ENCODE data around the gene HOXB5. TPM values are rescaled to one million over a fixed set of nuclear protein-coding genes. Genes with fewer than 3 reads are reported as not detected.

Gene HOXB5
- total RNA-seq, 1 experiment from 2014 or later, result 19.8 TPM

- no peak for TF ChIP-seq ELF1 (IDR thresholded peaks at IDR 0.05; ENCODE audit: borderline replicate concordance, low read depth)
- no peak for TF ChIP-seq ZNF274 (IDR thresholded peaks at IDR 0.05; ENCODE audit: low read depth, low read length)
- no peak for TF ChIP-seq EGR1 (IDR thresholded peaks at IDR 0.05; ENCODE audit: low read depth)
- no peak for ATAC-seq
- Histone ChIP-seq H3K27ac (ENCODE audit: low read depth, low read length) (no peak overlapping the region), H3K4me1 (ENCODE audit: control insufficient read depth in 1 of 2, insufficient read depth in 2 of 2, low read length in 2 of 2) (peaks cover 8 to 19% of the 10 kb centered on the region in 2 experiments; a peak in 3 of 4 replicates), H3K36me3 (ENCODE audit: control insufficient read depth in 1 of 2, insufficient read depth in 2 of 2, low read length in 2 of 2) (peaks cover 14 to 30% of the 10 kb centered on the region in 2 experiments; a peak in 3 of 4 replicates), H3K9me2 (ENCODE audit: insufficient read depth) (no peaks in the 10 kb centered on the region), H3K27me3 (ENCODE audit: insufficient read depth, low read length) (no peaks in the 10 kb centered on the region), H3K79me2 (ENCODE audit: insufficient read depth, low read length) (peaks cover 72% of the 10 kb centered on the region), H3K4me3 (replicated peaks in 1 of 2; ENCODE audit: low read depth in 1 of 2, low read length in 2 of 2) (no peak overlapping the region), H3K9me3 (ENCODE audit: control insufficient read depth in 1 of 2, insufficient read depth in 1 of 2, low read depth in 1 of 2, low read length in 2 of 2) (no peaks in the 10 kb centered on the region), H3K4me2 (ENCODE audit: low read length) (no peak overlapping the region), H3K9ac (ENCODE audit: low read length) (no peak overlapping the region), H4K20me1 (ENCODE audit: insufficient read depth) (no peaks in the 10 kb centered on the region), H2AFZ (ENCODE audit: low read depth, low read length, poor library complexity, severe bottlenecking) (no peak overlapping the region)
- intact Hi-C loops (cut with micrococcal nuclease), result no loop called here
- ChIA-PET RAD21 (ENCODE audit: low non-redundant PET in 1 of 2, low total read pairs in 2 of 2, uncharacterized antibody in 2 of 2, unreplicated experiment in 2 of 2) (no interaction called here), POLR2A (interaction anchor here (1.3 kb wide), 1 partner anchor 11 kb away, joined by 5 read pairs; the partner anchor contains the start of gene HOXB9), CTCF (interaction anchor here (0.8 to 2.4 kb wide), 8 partner anchors 12 to 612 kb away, joined by 3 to 12 read pairs (median 4); partner anchors contain the start of genes ATP5MC1 and HOXB9)
- BruUV-seq (replicated peaks), result no TSS peak
- no peak for DNase-seq (ENCODE audit: low read depth, low spot score)
These were observed 44.0 kb upstream of the HOXB5 start for GRCh38 chr17:48637323-48638260.

GRCh38 chr17:48636177-48637018, 42.8 kb upstream of the HOXB5 start:
- Histone ChIP-seq H3K9ac (ENCODE audit: low read length) (no peak overlapping the region), H3K36me3 (ENCODE audit: control insufficient read depth in 1 of 2, insufficient read depth in 2 of 2, low read length in 2 of 2) (peaks cover 14 to 26% of the 10 kb centered on the region in 2 experiments; a peak in 3 of 4 replicates), H3K27me3 (ENCODE audit: insufficient read depth, low read length) (no peaks in the 10 kb centered on the region), H3K27ac (ENCODE audit: low read depth, low read length) (no peak overlapping the region), H3K4me1 (ENCODE audit: control insufficient read depth in 1 of 2, insufficient read depth in 2 of 2, low read length in 2 of 2) (peaks cover 8 to 19% of the 10 kb centered on the region in 2 experiments; a peak in 3 of 4 replicates), H3K79me2 (ENCODE audit: insufficient read depth, low read length) (peaks cover 60% of the 10 kb centered on the region), H3K4me2 (ENCODE audit: low read length) (no peak overlapping the region), H3K9me3 (ENCODE audit: control insufficient read depth in 1 of 2, insufficient read depth in 1 of 2, low read depth in 1 of 2, low read length in 2 of 2) (no peaks in the 10 kb centered on the region), H3K9me2 (ENCODE audit: insufficient read depth) (no peaks in the 10 kb centered on the region), H4K20me1 (ENCODE audit: insufficient read depth) (no peaks in the 10 kb centered on the region), H3K4me3 (replicated peaks in 1 of 2; ENCODE audit: low read depth in 1 of 2, low read length in 2 of 2) (no peak overlapping the region), H2AFZ (ENCODE audit: low read depth, low read length, poor library complexity, severe bottlenecking) (no peak overlapping the region)
- ATAC-seq (peak; percentile 62), DNase-seq (ENCODE audit: low read depth, low spot score) (no peak)
- no TSS peak for BruUV-seq (replicated peaks)
- TF ChIP-seq ATF3 (IDR thresholded peaks at IDR 0.05) (no peak), ZNF274 (IDR thresholded peaks at IDR 0.05; ENCODE audit: low read depth, low read length) (no peak), CBX3 (IDR thresholded peaks at IDR 0.05; ENCODE audit: low read depth) (no peak), CTCF (IDR thresholded peaks at IDR 0.05 in 2 of 3, conservative IDR thresholded peaks at IDR 0.05 in 1 of 3; ENCODE audit: borderline replicate concordance in 1 of 3, insufficient read depth in 1 of 3, low read depth in 2 of 3, low read length in 2 of 3) (peak; percentile 8 to 60 (median 52); a peak in 4 of 6 replicates), TCF7L2 (IDR thresholded peaks at IDR 0.05; ENCODE audit: borderline replicate concordance, extremely low read depth, insufficient read depth, insufficient read length) (peak; percentile 76)
- intact Hi-C loops (cut with micrococcal nuclease), result no loop called here
- ChIA-PET CTCF (interaction anchor here (0.8 to 2.4 kb wide), 10 partner anchors 10 to 611 kb away, joined by 3 to 12 read pairs (median 4); partner anchors contain the start of genes ATP5MC1 and HOXB9), POLR2A (interaction anchor here (0.6 to 1.3 kb wide), 3 partner anchors 10 to 612 kb away, joined by 3 to 5 read pairs (median 5); partner anchors contain the start of gene HOXB9), RAD21 (ENCODE audit: low non-redundant PET in 1 of 2, low total read pairs in 2 of 2, uncharacterized antibody in 2 of 2, unreplicated experiment in 2 of 2) (interaction anchor here (0.5 to 1.0 kb wide), 2 partner anchors 10 to 243 kb away, joined by 3 to 4 read pairs; partner anchors contain the start of gene HOXB9 (in 1 of the 2))

Measured in HCT116 (cell line).